B cell (primary cell): ENCODE measurements around the gene SLC5A2. TPM values are rescaled to one million over a fixed set of nuclear protein-coding genes. Genes with fewer than 3 reads are reported as not detected.
A peak's percentile ranks its signal among the peaks of the same experiment; 100 is the strongest.

Experiments used
- ATAC-seq: fragments of 200-7000 bp; cut with Tn5 transposase; one replicate; pipeline ENCODE4 v1.10.0; 2021; ENCODE audit warnings: low read depth, mild to moderate bottlenecking, moderate number of reproducible peaks, moderate library complexity
- CTCF ChIA-PET: fragments of 350-600 bp; sonication (Branson Sonifier 250); formaldehyde crosslinking; loops from one replicate; lab custom pipeline; 2021; ENCODE audit warnings: antibody characterized with exemption, inconsistent platforms; lab: Charles Lee
- POLR2A ChIA-PET: fragments of 350-600 bp; sonication (Branson Sonifier 250); formaldehyde crosslinking; loops from one replicate; lab custom pipeline; 2021; ENCODE audit warnings: antibody characterized with exemption; lab: Charles Lee
- DNase-seq: peaks from one replicate; pipeline ENCODE4 v3.0.0; 2013
- H2AFZ ChIP-seq: 2 replicates; pipeline ENCODE4 v1.6.1; 2012; ENCODE audit warnings: mild to moderate bottlenecking, low read depth, low read length; ENCODE audit not compliant: insufficient read depth, poor library complexity, severe bottlenecking
- H3K27ac ChIP-seq, 2 donors: 1 replicate in 1 of 2; 2 replicates in 1 of 2; pipeline ENCODE4 v1.5.1; 2012 to 2013; ENCODE audit warnings: low read length in 2 of 2, mild to moderate bottlenecking in 2 of 2, moderate library complexity in 1 of 2
- H3K27me3 ChIP-seq, 4 experiments: fragments of 200-600 bp in 1 of 4; sonication (generic) in 1 of 4; replicated peaks in 1 of 4; 1 replicate in 2 of 4; 2 replicates in 2 of 4; pipeline versions ENCODE4 v1.6.1 to v1.7.0; 2013 to 2016; ENCODE audit warnings: low read length in 3 of 4, mild to moderate bottlenecking in 2 of 4, mixed read lengths in 1 of 4, moderate library complexity in 1 of 4; ENCODE audit not compliant: insufficient read depth in 4 of 4, control insufficient read depth in 3 of 4; ENCODE audit errors: control extremely low read depth in 1 of 4
- H3K36me3 ChIP-seq, 2 experiments: replicated peaks in 1 of 2; 1 replicate in 1 of 2; 2 replicates in 1 of 2; pipeline versions ENCODE4 v1.6.1 to v1.7.1; 2013; ENCODE audit warnings: low read length in 1 of 2; ENCODE audit not compliant: insufficient read depth in 2 of 2, control insufficient read depth in 1 of 2; ENCODE audit errors: control extremely low read depth in 1 of 2, extremely low read depth in 1 of 2
- H3K4me1 ChIP-seq, 2 donors: fragments of 200-600 bp in 1 of 2; sonication (generic) in 1 of 2; 1 replicate in 1 of 2; 2 replicates in 1 of 2; pipeline versions ENCODE4 v1.5.1 to v1.6.1; 2013 to 2017; ENCODE audit warnings: low read length in 2 of 2; ENCODE audit not compliant: control insufficient read depth in 2 of 2, insufficient read depth in 2 of 2
- H3K4me2 ChIP-seq: replicated peaks from 2 replicates; pipeline ENCODE3; 2012; ENCODE audit warnings: mild to moderate bottlenecking, low read depth, low read length; ENCODE audit not compliant: poor library complexity, severe bottlenecking
- H3K4me3 ChIP-seq, 5 experiments: fragments of 200-600 bp in 1 of 5; sonication (generic) in 1 of 5; 1 replicate in 3 of 5; 2 replicates in 2 of 5; pipeline versions ENCODE4 v1.5.1 to v1.7.0; 2011 to 2016; ENCODE audit warnings: low read length in 4 of 5, mild to moderate bottlenecking in 4 of 5, low read depth in 2 of 5, control low read depth in 1 of 5, moderate library complexity in 1 of 5; ENCODE audit not compliant: insufficient read depth in 1 of 5; ENCODE audit errors: control extremely low read depth in 1 of 5, extremely low read depth in 1 of 5
- H3K79me2 ChIP-seq: fragments of 200-600 bp; sonication (generic); one replicate; pipeline ENCODE4 v1.6.0; 2016; ENCODE audit warnings: low read length; ENCODE audit not compliant: control insufficient read depth, insufficient read depth
- H3K9ac ChIP-seq: fragments of 200-600 bp; sonication (generic); 2 replicates; pipeline ENCODE4 v1.6.1; 2017; ENCODE audit warnings: mild to moderate bottlenecking, low read length, moderate library complexity
- H3K9me3 ChIP-seq, 3 donors: one replicate each; pipeline versions ENCODE4 v1.6.1 to v1.7.1; 2013; ENCODE audit warnings: low read length in 2 of 3; ENCODE audit not compliant: control insufficient read depth in 2 of 3, insufficient read depth in 1 of 3; ENCODE audit errors: control extremely low read depth in 1 of 3
- H4K20me1 ChIP-seq: 2 replicates; pipeline ENCODE4 v1.6.0; 2012; ENCODE audit warnings: mild to moderate bottlenecking, low read length; ENCODE audit not compliant: insufficient read depth, control insufficient read depth, poor library complexity, severe bottlenecking
- H3K27ac Mint-ChIP-seq: one replicate; pipeline ENCODE4 v1.8.0; 2021; ENCODE audit warnings: mixed read lengths
- H3K27me3 Mint-ChIP-seq: one replicate; pipeline ENCODE4 v1.8.0; 2021; ENCODE audit warnings: mixed read lengths
- H3K4me1 Mint-ChIP-seq: one replicate; pipeline ENCODE4 v1.8.0; 2021; ENCODE audit warnings: mixed read lengths
- H3K4me3 Mint-ChIP-seq: one replicate; pipeline ENCODE4 v1.8.0; 2021; ENCODE audit warnings: mixed read lengths
- H3K9me3 Mint-ChIP-seq: one replicate; pipeline ENCODE4 v1.8.0; 2022; ENCODE audit warnings: mixed read lengths; ENCODE audit not compliant: insufficient read depth
- EZH2 ChIP-seq: IDR thresholded peaks from 2 replicates; pipeline ENCODE4 v1.6.1; 2012; ENCODE audit warnings: borderline replicate concordance, low read depth, mild to moderate bottlenecking, moderate library complexity, low read length; ENCODE audit not compliant: insufficient read depth, poor library complexity, severe bottlenecking
- WGBS: methylation state at CpG from one replicate; pipeline ENCODE4 v1.1.5; 2013; ENCODE audit warnings: missing lambda C conversion rate; ENCODE audit not compliant: insufficient coverage; 5-methylcytosine and 5-hydroxymethylcytosine counted together
- intact Hi-C: fragments of 100-400 bp; cut with micrococcal nuclease; formaldehyde crosslinking; loops from one replicate; pipeline ENCODE4 v1.10.0; 2022
- polyA plus RNA-seq: library from polyadenylated mRNA; depleted of rRNA; stranded (reverse); fragments of >200 nt; gene quantifications from 2 replicates; pipeline ENCODE4 v1.2.3, GENCODE V29; 2012
- total RNA-seq, 2 donors: library from RNA; stranded (reverse); fragments of 120-200 nt in 1 of 2; gene quantifications; 1 replicate in 1 of 2; 2 replicates in 1 of 2; pipeline versions ENCODE4 v1.2.3 to v1.2.4, GENCODE V29; 2013 to 2022
- TF ChIP-seq, protein P1 (sequence below): fragments of 200-600 bp; IDR thresholded peaks from one replicate; pipeline ENCODE4 v1.8.0; 2022; ENCODE audit warnings: antibody characterized with exemption, mild to moderate bottlenecking

Gene SLC5A2
- total and polyA plus RNA-seq, 2 donors (not counting 1 experiment from before 2014, with no cell fraction given): 0.67 to 0.69 TPM

DNA sequence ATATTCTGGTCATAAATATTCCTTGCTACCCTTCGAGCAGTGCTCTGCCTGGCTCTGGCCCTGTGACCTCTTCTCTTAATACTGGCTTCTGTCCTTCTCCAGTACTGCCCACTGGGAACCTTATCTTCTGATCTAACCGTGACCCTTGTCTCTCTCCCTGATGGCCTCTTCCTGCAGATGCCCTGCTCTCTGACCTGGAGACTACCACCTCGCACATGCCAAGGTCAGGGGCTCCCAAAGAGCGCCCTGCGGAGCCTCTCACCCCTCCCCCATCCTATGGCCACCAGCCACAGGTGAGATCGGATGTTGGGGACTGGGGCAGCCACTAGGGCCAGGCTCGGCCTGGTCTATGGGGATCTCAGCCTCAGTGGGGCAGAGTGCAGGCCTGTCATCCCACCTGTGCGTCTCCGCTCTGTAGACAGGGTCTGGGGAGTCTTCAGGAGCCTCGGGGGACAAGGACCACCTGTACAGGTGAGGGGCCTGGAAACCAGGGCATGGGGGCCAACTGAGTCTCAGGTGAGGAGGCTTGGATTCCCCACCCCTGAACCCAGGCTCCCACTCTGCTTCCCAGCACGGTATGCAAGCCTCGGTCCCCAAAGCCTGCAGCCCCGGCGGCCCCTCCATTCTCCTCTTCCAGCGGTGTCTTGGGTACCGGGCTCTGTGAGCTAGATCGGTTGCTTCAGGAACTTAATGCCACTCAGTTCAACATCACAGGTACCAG is 9.5 kb upstream of the SLC5A2 start:
- intact Hi-C loops: no loop called here
- WGBS: 93% methylated on average over 11 of the region's 17 CpGs
- Histone ChIP-seq H2AFZ (no peak overlapping the region), H3K9me3 (peaks cover 0 to 12% (median 0%) of the 10 kb centered on the region in 3 donors), H3K79me2 (no peaks in the 10 kb centered on the region), H3K4me3 (no peak overlapping the region), H3K27me3 (peaks cover 0 to 24% (median 11%) of the 10 kb centered on the region in 4 experiments), H4K20me1 (no peaks in the 10 kb centered on the region), H3K36me3 (no peaks in the 10 kb centered on the region), H3K4me2 (no peak overlapping the region), H3K4me1 (peaks cover 22 to 33% of the 10 kb centered on the region in 2 donors), H3K9ac (no peak overlapping the region), H3K27ac (no peak overlapping the region)
- H3K4me1 Mint-ChIP-seq: peaks cover 47% of the 10 kb centered on the region
- DNase-seq (no peak), ATAC-seq (no peak)
- TF ChIP-seq EZH2: no peak
- POLR2A ChIA-PET: no interaction called here
- H3K27me3 Mint-ChIP-seq: peaks cover 3% of the 10 kb centered on the region
- H3K27ac Mint-ChIP-seq: peak overlapping the region; percentile 37
- CTCF ChIA-PET: interaction anchor here (1.5 kb wide), 1 partner anchor 13 kb away, joined by 6 read pairs; no protein-coding TSS in a partner anchor
- H3K9me3 Mint-ChIP-seq: no peaks in the 10 kb centered on the region
- peak overlapping the region; percentile 86 for H3K4me3 Mint-ChIP-seq

DNA sequence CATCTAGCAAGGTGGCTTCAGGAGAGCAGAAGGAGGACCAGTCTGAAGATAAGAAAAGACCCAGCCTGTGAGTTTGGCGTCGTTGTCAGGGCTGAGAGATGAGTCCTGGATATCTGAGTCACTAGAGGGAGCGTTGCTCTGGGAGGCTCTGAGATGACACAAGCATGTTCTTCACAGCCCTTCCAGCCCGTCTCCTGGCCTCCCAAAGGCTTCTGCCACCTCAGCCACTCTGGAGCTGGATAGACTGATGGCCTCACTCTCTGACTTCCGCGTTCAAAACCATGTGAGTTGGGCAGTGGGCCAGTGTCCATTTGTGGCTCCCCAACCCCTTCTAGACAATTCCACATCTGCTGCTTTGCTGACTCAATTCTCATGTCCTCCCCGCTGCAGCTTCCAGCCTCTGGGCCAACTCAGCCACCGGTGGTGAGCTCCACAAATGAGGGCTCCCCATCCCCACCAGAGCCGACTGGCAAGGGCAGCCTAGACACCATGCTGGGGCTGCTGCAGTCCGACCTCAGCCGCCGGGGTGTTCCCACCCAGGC is 8.7 kb upstream of the SLC5A2 start:
- peaks cover 0 to 12% (median 0%) of the 10 kb centered on the region in 3 donors for H3K9me3 ChIP-seq
- ChIA-PET CTCF (interaction anchor here (1.5 kb wide), 1 partner anchor 14 kb away, joined by 6 read pairs; no protein-coding TSS in a partner anchor), POLR2A (no interaction called here)
- no peaks in the 10 kb centered on the region for H3K9me3 Mint-ChIP-seq
- peaks cover 0 to 24% (median 11%) of the 10 kb centered on the region in 4 experiments for H3K27me3 ChIP-seq
- no peaks in the 10 kb centered on the region for H3K79me2 ChIP-seq
- peaks cover 43% of the 10 kb centered on the region for H3K4me1 Mint-ChIP-seq
- intact Hi-C loops: no loop called here
- TF ChIP-seq EZH2: no peak
- TF ChIP-seq, protein P1, sequence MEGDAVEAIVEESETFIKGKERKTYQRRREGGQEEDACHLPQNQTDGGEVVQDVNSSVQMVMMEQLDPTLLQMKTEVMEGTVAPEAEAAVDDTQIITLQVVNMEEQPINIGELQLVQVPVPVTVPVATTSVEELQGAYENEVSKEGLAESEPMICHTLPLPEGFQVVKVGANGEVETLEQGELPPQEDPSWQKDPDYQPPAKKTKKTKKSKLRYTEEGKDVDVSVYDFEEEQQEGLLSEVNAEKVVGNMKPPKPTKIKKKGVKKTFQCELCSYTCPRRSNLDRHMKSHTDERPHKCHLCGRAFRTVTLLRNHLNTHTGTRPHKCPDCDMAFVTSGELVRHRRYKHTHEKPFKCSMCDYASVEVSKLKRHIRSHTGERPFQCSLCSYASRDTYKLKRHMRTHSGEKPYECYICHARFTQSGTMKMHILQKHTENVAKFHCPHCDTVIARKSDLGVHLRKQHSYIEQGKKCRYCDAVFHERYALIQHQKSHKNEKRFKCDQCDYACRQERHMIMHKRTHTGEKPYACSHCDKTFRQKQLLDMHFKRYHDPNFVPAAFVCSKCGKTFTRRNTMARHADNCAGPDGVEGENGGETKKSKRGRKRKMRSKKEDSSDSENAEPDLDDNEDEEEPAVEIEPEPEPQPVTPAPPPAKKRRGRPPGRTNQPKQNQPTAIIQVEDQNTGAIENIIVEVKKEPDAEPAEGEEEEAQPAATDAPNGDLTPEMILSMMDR: no peak
- H3K27ac Mint-ChIP-seq: no peak overlapping the region
- peak overlapping the region; percentile 52 for H3K4me3 Mint-ChIP-seq
- ATAC-seq (no peak), DNase-seq (no peak)
- no peak overlapping the region for H2AFZ ChIP-seq
- no peak overlapping the region for H3K9ac ChIP-seq
- H3K4me2 ChIP-seq: no peak overlapping the region
- H3K4me3 ChIP-seq: no peak overlapping the region
- H3K27me3 Mint-ChIP-seq: peaks cover 3% of the 10 kb centered on the region
- peaks cover 22 to 33% of the 10 kb centered on the region in 2 donors for H3K4me1 ChIP-seq
- 89% methylated on average over 12 of the region's 12 CpGs for WGBS
- H3K36me3 ChIP-seq: no peaks in the 10 kb centered on the region
- no peak overlapping the region for H3K27ac ChIP-seq
- no peaks in the 10 kb centered on the region for H4K20me1 ChIP-seq
